Measurements from ENCODE around the gene COL8A2.

The COL8A2 gene

DNA sequence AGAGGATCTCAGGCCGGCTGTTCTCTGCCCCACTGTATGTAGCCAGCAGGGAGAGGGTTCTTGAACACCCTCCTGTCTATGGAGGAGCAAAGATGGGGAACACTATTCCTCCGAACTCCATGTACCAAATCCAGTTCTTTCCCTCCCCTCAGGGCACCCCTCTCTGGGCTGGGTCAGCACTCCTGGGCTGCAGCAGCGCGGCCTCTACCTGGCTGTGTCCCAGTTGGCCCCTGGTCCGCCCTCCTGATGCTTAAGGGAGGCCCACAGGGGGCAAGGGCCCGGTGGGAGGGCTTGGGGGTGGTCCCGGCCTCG is 36.8 kb downstream of the COL8A2 start:
- Histone ChIP-seq H3K27ac (peak overlapping the region; percentile 81), H3K36me3 (replicated peaks) (peaks cover 26% of the 10 kb centered on the region), H3K4me3 (ENCODE audit: low read depth, low read length) (peak overlapping the region; percentile 90), H3K27me3 (replicated peaks) (no peaks in the 10 kb centered on the region)
- TF ChIP-seq, protein P1, sequence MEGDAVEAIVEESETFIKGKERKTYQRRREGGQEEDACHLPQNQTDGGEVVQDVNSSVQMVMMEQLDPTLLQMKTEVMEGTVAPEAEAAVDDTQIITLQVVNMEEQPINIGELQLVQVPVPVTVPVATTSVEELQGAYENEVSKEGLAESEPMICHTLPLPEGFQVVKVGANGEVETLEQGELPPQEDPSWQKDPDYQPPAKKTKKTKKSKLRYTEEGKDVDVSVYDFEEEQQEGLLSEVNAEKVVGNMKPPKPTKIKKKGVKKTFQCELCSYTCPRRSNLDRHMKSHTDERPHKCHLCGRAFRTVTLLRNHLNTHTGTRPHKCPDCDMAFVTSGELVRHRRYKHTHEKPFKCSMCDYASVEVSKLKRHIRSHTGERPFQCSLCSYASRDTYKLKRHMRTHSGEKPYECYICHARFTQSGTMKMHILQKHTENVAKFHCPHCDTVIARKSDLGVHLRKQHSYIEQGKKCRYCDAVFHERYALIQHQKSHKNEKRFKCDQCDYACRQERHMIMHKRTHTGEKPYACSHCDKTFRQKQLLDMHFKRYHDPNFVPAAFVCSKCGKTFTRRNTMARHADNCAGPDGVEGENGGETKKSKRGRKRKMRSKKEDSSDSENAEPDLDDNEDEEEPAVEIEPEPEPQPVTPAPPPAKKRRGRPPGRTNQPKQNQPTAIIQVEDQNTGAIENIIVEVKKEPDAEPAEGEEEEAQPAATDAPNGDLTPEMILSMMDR (IDR thresholded peaks at IDR 0.05; ENCODE audit: low read depth, low read length, missing control alignments), result no peak
- in situ Hi-C loops (cut with HindIII; ENCODE audit: low pct_ligation_motif_present, low sequenced_read_pairs), result no loop called here
- no peak for DNase-seq

DNA sequence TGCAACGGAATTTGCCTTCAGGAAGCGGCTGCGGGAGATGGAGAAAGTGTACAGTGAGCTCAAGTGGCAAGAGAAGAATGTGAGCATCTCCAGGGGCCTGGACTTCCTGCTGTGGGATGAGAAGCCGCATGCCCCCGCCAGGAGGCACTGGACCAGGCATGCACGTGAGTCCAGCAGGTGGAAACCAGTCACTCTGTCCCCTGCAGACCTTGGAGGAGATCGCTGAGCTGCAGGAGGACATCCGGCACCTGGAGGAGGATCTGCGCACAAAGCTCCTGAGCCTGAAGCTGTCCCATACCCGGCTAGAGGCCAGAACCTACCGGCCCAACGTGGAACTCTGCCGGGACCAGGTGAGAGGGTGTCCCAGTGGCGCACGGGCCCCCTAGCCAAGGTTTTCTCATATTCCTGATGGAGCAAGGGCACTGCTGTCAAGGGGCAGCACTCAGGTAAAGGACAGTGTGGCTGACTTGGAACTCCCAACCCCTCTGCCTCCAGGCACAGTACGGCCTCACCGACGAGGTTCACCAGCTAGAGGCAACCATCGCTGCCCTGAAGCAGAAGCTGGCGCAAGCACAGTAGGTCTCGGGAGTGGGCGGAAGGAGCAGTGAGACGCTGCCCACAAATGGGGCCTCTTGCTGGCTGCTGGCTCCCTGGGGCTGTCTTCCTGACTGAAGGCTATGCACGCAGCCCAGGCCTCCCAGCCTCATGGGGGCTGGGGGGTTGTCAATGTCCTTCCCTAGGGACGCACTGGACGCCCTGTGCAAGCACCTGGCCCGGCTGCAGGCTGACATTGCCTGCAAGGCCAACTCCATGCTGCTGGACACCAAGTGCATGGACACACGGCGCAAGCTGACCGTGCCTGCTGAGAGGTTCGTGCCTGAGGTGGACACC is 37.5 kb downstream of the COL8A2 start:
- Histone ChIP-seq H3K27me3 (replicated peaks) (no peaks in the 10 kb centered on the region), H3K27ac (no peak overlapping the region), H3K36me3 (replicated peaks) (peaks cover 18% of the 10 kb centered on the region), H3K4me3 (ENCODE audit: low read depth, low read length) (no peak overlapping the region)
- in situ Hi-C loops (cut with HindIII; ENCODE audit: low pct_ligation_motif_present, low sequenced_read_pairs), result no loop called here
- TF ChIP-seq, protein P1 (IDR thresholded peaks at IDR 0.05; ENCODE audit: low read depth, low read length, missing control alignments), result no peak
- no peak for DNase-seq

DNA sequence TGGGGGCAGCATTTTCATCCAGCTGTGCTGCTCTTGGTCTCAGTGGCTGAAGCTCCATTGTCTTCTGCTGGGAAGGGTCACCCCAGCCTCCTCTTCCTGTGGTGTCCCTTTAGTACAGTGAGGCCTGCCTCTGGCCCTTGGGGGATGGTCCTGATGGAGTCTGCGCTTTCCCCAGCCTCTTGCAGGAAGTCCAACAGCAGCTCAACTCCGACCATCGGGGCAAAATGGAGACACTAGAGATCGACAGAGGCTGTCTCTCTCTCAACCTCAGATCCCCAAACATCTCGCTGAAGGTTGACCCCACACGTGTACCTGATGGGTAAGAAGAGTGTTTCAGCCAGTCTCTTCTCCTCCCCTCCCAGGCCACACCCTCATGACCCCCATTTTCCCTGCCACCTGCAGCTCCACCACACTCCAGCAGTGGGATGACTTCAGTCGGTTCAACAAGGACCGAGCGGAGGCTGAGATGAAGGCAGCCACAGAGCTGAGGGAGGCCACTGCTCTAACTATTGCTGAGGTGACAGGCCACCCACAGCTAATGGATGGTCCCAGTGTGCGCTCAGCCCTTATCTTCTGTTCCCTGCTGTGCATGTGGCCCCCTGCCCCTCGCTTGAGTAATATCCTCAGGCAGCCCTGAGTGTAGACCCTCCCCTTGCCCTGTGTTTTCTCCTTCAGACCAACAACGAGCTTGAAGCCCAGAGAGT is 38.3 kb downstream of the COL8A2 start:
- peaks cover 10% of the 10 kb centered on the region for H3K36me3 ChIP-seq (replicated peaks)
- in situ Hi-C loops (cut with HindIII; ENCODE audit: low pct_ligation_motif_present, low sequenced_read_pairs), result no loop called here
- DNase-seq, result no peak
- no peak overlapping the region for H3K27ac ChIP-seq
- TF ChIP-seq, protein P1 (IDR thresholded peaks at IDR 0.05; ENCODE audit: low read depth, low read length, missing control alignments), result no peak
- H3K4me3 ChIP-seq (ENCODE audit: low read depth, low read length), result no peak overlapping the region
- no peaks in the 10 kb centered on the region for H3K27me3 ChIP-seq (replicated peaks)

DNA sequence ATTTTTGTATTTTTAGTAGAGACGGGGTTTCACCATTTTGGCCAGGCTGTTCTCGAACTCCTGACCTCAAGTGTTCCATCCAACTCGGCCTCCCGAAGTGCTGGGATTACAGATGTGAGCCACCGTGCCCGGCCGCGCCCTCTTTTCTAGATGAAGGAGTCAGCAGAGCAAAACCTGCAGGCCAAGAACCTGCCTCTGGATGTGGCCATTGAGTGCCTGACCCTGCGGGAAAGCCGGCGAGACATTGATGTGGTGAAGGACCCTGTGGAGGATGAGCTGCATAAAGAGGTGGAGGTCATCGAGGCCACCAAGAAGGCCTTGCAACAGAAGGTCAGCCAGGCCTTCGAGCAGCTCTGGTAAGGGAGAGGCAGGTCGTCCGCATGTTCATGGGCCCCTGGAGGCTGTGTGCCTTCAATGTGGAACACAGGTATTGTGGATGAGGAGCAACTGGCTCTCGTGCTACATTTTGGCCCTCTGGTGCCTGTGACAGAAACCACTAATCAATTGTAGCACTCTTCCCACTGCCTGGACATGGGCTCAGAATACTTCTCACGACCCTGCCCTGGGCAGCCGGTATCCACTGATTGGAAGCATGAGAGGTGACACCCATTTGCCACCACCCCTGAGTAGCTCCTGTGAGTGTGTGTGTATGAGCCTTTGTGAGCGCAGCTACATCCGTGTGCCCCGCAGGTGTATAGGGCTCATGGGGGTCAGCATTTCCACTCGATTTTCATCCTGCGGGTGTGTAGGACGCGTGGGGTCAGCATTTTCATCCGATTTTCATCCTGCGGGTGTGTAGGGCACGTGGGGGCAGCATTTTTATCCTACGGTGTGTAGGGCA is 39.1 kb downstream of the COL8A2 start:
- Histone ChIP-seq H3K4me3 (ENCODE audit: low read depth, low read length) (no peak overlapping the region), H3K27me3 (replicated peaks) (no peaks in the 10 kb centered on the region), H3K36me3 (replicated peaks) (peaks cover 3% of the 10 kb centered on the region), H3K27ac (no peak overlapping the region)
- DNase-seq, result no peak
- TF ChIP-seq, protein P1 (IDR thresholded peaks at IDR 0.05; ENCODE audit: low read depth, low read length, missing control alignments), result no peak
- in situ Hi-C loops (cut with HindIII; ENCODE audit: low pct_ligation_motif_present, low sequenced_read_pairs), result no loop called here

DNA sequence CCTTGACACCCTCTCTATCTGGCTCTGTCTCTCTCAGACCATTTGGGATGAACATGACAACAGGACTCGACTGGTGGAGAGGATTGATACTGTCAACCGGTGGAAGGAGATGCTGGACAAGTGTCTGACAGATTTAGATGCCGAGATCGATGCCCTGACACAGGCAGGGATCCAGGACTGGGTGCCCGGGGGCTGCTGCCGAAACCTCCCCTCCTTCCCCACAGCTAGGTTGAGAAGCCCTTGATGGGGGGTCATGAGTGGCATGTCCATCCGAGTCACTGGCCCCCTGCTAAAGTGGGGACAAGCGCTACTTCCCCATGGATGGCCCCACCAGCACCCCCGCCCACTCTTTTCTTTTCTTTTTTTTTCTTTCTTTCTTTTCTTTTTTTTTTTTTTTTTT is 39.9 kb downstream of the COL8A2 start:
- Histone ChIP-seq H3K4me3 (ENCODE audit: low read depth, low read length) (no peak overlapping the region), H3K36me3 (replicated peaks) (no peaks in the 10 kb centered on the region), H3K27ac (no peak overlapping the region), H3K27me3 (replicated peaks) (no peaks in the 10 kb centered on the region)
- TF ChIP-seq, protein P1 (IDR thresholded peaks at IDR 0.05; ENCODE audit: low read depth, low read length, missing control alignments), result no peak
- no peak for DNase-seq
- in situ Hi-C loops (cut with HindIII; ENCODE audit: low pct_ligation_motif_present, low sequenced_read_pairs), result no loop called here

Measured in brain microvascular endothelial cell (primary cell).